Lower leg skin (tissue), 3 donors: Measurements from ENCODE around the gene MEP1A.
A peak's percentile ranks its signal among the peaks of the same experiment; 100 is the strongest.

Source experiments
- CTCF ChIP-seq, 3 donors: fragments of 450-650 bp; IDR thresholded peaks; one replicate each; pipeline ENCODE4 v1.5.1; 2016; ENCODE audit warnings: antibody characterized with exemption in 3 of 3, mild to moderate bottlenecking in 3 of 3, moderate library complexity in 2 of 3
- POLR2A ChIP-seq, 2 donors: fragments of 450-650 bp; IDR thresholded peaks; one replicate each; pipeline ENCODE4 v1.6.1; 2016 to 2017; ENCODE audit warnings: antibody characterized with exemption in 2 of 2, mild to moderate bottlenecking in 1 of 2, moderate library complexity in 1 of 2

- TF ChIP-seq CTCF (IDR thresholded peaks at IDR 0.05): peak in 1 of 3 donors; percentile 87
- no peak for TF ChIP-seq POLR2A (IDR thresholded peaks at IDR 0.05)
These were observed 55.6 kb downstream of the MEP1A start for GRCh38 chr6:46848684-46849360.
